ENCODE measurements around the gene DUSP15. TPM values are rescaled to one million over a fixed set of nuclear protein-coding genes. Genes with fewer than 3 reads are reported as not detected.

The DUSP15 gene
- total and polyA plus RNA-seq, 9 donors: 2.5 to 17.0 (median 6.9) TPM

DNA sequence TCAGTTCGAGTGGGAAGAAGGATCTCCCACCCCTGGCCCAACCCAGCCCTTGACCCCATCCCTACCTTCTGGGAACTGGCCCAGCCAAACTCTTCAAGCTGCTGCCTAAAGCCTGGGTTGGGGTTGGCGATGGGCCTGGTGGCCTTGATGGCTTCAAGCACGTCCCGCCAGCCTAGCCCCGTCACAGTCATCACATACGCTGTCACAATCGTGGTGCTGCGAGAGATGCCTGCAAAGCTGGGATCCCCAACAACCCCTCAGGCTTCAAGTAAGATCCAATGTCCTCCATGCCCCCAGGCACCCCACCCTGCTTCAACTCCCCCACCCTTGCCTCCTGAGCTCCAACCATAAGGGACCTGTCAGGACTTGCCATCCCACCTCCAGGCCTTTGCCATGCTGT lies 7.8 kb downstream of the DUSP15 start:
- no peak for TF ChIP-seq POLR2A (IDR thresholded peaks at IDR 0.05)
- no peak for TF ChIP-seq EP300 (IDR thresholded peaks at IDR 0.05)
- TF ChIP-seq, protein P1, sequence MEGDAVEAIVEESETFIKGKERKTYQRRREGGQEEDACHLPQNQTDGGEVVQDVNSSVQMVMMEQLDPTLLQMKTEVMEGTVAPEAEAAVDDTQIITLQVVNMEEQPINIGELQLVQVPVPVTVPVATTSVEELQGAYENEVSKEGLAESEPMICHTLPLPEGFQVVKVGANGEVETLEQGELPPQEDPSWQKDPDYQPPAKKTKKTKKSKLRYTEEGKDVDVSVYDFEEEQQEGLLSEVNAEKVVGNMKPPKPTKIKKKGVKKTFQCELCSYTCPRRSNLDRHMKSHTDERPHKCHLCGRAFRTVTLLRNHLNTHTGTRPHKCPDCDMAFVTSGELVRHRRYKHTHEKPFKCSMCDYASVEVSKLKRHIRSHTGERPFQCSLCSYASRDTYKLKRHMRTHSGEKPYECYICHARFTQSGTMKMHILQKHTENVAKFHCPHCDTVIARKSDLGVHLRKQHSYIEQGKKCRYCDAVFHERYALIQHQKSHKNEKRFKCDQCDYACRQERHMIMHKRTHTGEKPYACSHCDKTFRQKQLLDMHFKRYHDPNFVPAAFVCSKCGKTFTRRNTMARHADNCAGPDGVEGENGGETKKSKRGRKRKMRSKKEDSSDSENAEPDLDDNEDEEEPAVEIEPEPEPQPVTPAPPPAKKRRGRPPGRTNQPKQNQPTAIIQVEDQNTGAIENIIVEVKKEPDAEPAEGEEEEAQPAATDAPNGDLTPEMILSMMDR (IDR thresholded peaks at IDR 0.05): no peak
- Histone ChIP-seq H3K9me3 (no peaks in the 10 kb centered on the region), H3K27ac (no peak overlapping the region), H3K36me3 (no peaks in the 10 kb centered on the region), H3K27me3 (no peaks in the 10 kb centered on the region), H3K4me1 (ENCODE audit: insufficient read depth) (peaks cover 3% of the 10 kb centered on the region), H3K4me3 (no peak overlapping the region)
- intact Hi-C loops (cut with DNase I): no loop called here
- WGBS, 3 donors: 79 to 86% (median 79%) methylated on average over 8 of the region's 8 CpGs
- peak in 2 of 5 donors; percentile 21 to 41 for DNase-seq

DNA sequence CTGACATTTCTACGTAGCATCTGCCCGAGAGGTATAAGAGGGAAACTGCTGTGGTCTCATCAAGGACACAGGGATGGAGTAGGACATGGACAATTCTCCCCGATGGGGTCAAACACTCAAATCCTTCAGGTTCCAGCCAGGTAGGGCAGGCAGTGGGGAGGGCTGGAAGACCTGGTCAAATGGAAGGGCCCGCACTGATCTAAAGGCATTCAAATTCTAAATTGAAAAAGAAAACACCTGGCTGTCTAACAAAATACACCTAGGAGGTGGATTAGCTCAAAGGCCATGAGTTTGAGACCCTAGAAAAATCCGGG lies 8.2 kb downstream of the DUSP15 start:
- DNase-seq: no peak
- 65 to 80% (median 70%) methylated on average over 5 of the region's 5 CpGs for WGBS, 3 donors
- Histone ChIP-seq H3K27ac (peak overlapping the region in 1 of 2 donors; percentile 32), H3K4me1 (ENCODE audit: insufficient read depth) (peaks cover 3% of the 10 kb centered on the region), H3K36me3 (no peaks in the 10 kb centered on the region), H3K27me3 (no peaks in the 10 kb centered on the region), H3K9me3 (no peaks in the 10 kb centered on the region), H3K4me3 (no peak overlapping the region)
- intact Hi-C loops (cut with DNase I): no loop called here
- TF ChIP-seq, protein P1 (IDR thresholded peaks at IDR 0.05): no peak

DNA sequence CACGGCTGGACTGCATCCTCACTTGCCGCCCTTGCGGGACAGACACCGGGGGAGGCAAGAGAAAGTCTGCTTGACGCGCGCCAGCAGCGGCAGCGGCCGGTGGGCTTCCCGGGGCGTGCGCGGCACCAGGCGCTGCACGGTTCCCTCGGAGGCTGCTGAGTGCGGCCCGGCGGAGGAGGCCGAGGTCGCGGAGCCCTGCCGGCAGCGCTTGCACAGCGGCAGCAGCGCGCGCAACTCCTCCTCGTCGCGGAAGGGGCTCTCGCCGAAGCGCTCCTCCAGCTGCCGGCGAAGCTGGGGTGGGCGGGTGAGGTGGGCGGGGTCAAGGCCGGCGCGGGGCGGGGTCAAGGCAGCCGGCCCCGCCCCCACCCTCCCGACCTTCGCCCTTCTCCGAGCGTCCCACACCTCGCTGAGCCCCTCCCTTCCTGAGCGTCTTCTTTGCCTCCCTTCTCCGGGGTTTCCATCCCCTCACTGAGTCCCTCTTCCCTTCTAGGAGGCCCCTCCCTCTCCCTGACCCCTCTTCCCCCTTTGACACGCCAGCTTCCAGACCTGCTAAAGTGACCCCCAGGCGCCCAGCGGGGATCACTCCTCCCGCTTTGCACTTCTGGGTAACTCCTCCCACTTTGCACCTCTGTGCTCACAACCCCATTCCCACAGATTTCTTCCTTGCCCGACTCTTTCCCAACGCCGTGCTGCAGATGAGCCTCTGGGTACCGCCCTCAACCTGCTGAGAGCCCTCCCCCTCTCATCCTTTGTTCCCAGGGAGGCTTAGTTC lies 8.8 kb downstream of the DUSP15 start:
- Histone ChIP-seq H3K27me3 (no peaks in the 10 kb centered on the region), H3K4me3 (peak overlapping the region; percentile 31), H3K9me3 (no peaks in the 10 kb centered on the region), H3K4me1 (ENCODE audit: insufficient read depth) (peaks cover 3% of the 10 kb centered on the region), H3K36me3 (no peaks in the 10 kb centered on the region), H3K27ac (peak overlapping the region in 1 of 2 donors; percentile 32)
- 3 to 12% (median 6%) methylated on average over 29 to 60 of the region's 60 CpGs for WGBS, 3 donors
- intact Hi-C loops (cut with DNase I): no loop called here
- DNase-seq: peak; percentile 47 to 77 (median 70)
- TF ChIP-seq, protein P1 (IDR thresholded peaks at IDR 0.05): no peak
- TF ChIP-seq EP300 (IDR thresholded peaks at IDR 0.05): no peak
- no peak for TF ChIP-seq POLR2A (IDR thresholded peaks at IDR 0.05)

DNA sequence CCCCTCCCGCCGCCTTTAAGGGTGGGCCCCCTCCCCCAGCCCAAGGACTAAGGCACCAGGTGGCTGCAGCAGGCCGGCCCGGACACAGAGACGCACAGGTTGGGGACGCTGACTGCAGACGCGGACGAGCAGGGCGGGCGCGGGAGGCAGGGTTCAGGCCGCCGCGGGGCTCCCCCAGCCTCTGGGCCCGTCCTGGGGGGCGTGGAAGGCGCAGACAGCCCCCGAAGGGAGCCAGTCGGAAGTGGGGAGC lies 9.3 kb downstream of the DUSP15 start:
- WGBS, 3 donors: 0 to 3% (median 0%) methylated on average over 14 to 20 of the region's 20 CpGs
- H3K4me1 ChIP-seq (ENCODE audit: insufficient read depth): peaks cover 3% of the 10 kb centered on the region
- H3K27ac ChIP-seq: no peak overlapping the region
- intact Hi-C loops (cut with DNase I): no loop called here
- H3K4me3 ChIP-seq: peak overlapping the region; percentile 31
- no peaks in the 10 kb centered on the region for H3K9me3 ChIP-seq
- DNase-seq: no peak
- no peaks in the 10 kb centered on the region for H3K27me3 ChIP-seq
- TF ChIP-seq EP300 (IDR thresholded peaks at IDR 0.05) (no peak), POLR2A (IDR thresholded peaks at IDR 0.05) (no peak)
- TF ChIP-seq, protein P1 (IDR thresholded peaks at IDR 0.05): no peak
- H3K36me3 ChIP-seq: no peaks in the 10 kb centered on the region

Data from ovary (tissue), 9 donors.